PFSK-1 (cell line): ENCODE data around the gene APH1B.

Source experiments
- FOXP2 ChIP-seq: optimal IDR thresholded peaks from 2 replicates; pipeline ENCODE3; 2011; ENCODE audit warnings: borderline replicate concordance, control low read depth, inconsistent platforms; ENCODE audit not compliant: insufficient read depth; ENCODE audit errors: extremely low read length, extremely low read depth
- POLR2AphosphoS5 ChIP-seq: IDR thresholded peaks from 2 replicates; pipeline ENCODE4 v1.6.1; 2012; ENCODE audit warnings: low read depth, mild to moderate bottlenecking, control low read depth, low read length, moderate library complexity
- SIN3A ChIP-seq: IDR thresholded peaks from 2 replicates; pipeline ENCODE4 v1.6.1; 2012; ENCODE audit warnings: mild to moderate bottlenecking, low read length, moderate library complexity, borderline replicate concordance; ENCODE audit not compliant: insufficient read depth
- TAF1 ChIP-seq: IDR thresholded peaks from 2 replicates; pipeline ENCODE4 v1.6.1; 2012; ENCODE audit warnings: low read length, control low read depth, borderline replicate concordance; ENCODE audit not compliant: insufficient read depth
- TF ChIP-seq, protein P1 (sequence below), 2 experiments: IDR thresholded peaks; 2 replicates each; pipeline versions ENCODE4 v1.6.1 to v1.8.0; 2011 to 2012; ENCODE audit warnings: low read depth in 2 of 2, low read length in 2 of 2, control low read depth in 1 of 2, inconsistent platforms in 1 of 2, mild to moderate bottlenecking in 1 of 2, moderate library complexity in 1 of 2; ENCODE audit not compliant: insufficient read depth in 1 of 2

The APH1B gene

DNA sequence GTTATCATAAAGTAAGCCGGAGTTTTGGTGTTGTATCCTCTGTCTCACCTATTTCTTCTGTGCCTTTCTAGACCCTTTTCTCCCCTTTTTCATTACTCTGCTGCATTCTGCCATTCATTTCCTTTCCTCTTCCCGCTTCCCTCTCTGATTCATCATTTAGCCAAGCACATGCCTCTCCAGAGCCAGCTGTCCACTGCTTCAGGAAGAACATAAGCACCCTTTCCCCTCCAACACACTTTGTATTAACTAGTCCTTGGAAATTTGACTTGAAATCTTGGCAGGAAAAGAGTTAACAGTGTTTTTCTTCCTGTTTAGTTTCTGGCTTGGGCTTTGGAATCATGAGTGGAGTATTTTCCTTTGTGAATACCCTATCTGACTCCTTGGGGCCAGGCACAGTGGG, 9.7 kb downstream of the APH1B start:
- TF ChIP-seq FOXP2 (no peak), POLR2AphosphoS5 (no peak), TAF1 (no peak), SIN3A (no peak)
- TF ChIP-seq, protein P1, sequence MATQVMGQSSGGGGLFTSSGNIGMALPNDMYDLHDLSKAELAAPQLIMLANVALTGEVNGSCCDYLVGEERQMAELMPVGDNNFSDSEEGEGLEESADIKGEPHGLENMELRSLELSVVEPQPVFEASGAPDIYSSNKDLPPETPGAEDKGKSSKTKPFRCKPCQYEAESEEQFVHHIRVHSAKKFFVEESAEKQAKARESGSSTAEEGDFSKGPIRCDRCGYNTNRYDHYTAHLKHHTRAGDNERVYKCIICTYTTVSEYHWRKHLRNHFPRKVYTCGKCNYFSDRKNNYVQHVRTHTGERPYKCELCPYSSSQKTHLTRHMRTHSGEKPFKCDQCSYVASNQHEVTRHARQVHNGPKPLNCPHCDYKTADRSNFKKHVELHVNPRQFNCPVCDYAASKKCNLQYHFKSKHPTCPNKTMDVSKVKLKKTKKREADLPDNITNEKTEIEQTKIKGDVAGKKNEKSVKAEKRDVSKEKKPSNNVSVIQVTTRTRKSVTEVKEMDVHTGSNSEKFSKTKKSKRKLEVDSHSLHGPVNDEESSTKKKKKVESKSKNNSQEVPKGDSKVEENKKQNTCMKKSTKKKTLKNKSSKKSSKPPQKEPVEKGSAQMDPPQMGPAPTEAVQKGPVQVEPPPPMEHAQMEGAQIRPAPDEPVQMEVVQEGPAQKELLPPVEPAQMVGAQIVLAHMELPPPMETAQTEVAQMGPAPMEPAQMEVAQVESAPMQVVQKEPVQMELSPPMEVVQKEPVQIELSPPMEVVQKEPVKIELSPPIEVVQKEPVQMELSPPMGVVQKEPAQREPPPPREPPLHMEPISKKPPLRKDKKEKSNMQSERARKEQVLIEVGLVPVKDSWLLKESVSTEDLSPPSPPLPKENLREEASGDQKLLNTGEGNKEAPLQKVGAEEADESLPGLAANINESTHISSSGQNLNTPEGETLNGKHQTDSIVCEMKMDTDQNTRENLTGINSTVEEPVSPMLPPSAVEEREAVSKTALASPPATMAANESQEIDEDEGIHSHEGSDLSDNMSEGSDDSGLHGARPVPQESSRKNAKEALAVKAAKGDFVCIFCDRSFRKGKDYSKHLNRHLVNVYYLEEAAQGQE (IDR thresholded peaks at IDR 0.05; ENCODE audit: insufficient read depth in 1 of 2, low read depth in 2 of 2, low read length in 2 of 2) = no peak

DNA sequence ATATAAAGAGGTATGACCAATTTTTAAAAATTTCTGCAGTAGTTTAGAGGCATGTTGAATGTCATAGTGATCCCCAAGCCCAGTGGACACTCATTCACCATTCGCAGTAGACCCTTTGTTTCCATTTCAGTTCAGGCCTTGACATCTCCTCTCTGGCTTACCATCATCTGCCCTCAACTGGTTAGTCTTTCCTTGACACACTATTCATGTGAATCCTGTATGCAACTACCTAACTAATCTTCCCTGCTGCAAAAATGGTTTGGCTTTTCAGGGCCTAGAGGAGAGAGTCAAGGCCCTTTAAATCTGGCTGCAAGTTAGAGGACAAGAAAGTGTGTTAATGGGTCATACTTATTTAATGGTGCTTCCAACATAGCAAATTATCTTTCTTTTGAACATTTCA, 10.9 kb downstream of the APH1B start:
- no peak for TF ChIP-seq POLR2AphosphoS5
- no peak for TF ChIP-seq FOXP2
- TF ChIP-seq, protein P1 (IDR thresholded peaks at IDR 0.05; ENCODE audit: insufficient read depth in 1 of 2, low read depth in 2 of 2, low read length in 2 of 2) = no peak
- no peak for TF ChIP-seq TAF1
- no peak for TF ChIP-seq SIN3A

DNA sequence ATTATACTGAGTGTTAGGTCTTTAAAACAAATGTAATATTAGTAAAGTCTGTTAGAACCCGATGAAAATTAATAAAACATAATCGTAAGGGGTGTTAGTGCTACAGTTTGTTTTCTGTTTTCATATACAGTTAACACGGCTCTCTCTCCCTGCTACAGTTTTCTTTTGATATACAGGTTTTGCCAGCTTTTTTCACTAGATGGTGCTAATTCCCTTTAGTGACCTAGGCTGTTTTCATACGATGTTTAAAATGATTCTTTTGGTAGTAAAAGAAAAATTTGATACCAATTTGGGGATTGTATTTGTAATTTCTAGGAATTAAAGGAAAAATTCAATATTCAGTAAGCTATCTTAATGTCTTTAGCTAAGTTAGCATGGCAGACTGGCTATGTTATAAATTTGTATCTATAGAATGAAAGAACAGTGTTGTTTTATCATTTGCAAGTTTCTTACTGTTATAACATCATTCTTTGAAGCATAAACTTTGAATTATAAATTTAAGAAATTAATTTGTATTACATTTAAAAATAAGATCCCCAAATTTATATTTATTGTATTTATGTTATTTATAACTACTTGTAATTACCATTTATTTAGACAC, 11.5 kb downstream of the APH1B start:
- TF ChIP-seq, protein P1 (IDR thresholded peaks at IDR 0.05; ENCODE audit: insufficient read depth in 1 of 2, low read depth in 2 of 2, low read length in 2 of 2) = no peak
- no peak for TF ChIP-seq SIN3A
- TF ChIP-seq POLR2AphosphoS5 = no peak
- TF ChIP-seq TAF1 = no peak
- TF ChIP-seq FOXP2 = no peak

DNA sequence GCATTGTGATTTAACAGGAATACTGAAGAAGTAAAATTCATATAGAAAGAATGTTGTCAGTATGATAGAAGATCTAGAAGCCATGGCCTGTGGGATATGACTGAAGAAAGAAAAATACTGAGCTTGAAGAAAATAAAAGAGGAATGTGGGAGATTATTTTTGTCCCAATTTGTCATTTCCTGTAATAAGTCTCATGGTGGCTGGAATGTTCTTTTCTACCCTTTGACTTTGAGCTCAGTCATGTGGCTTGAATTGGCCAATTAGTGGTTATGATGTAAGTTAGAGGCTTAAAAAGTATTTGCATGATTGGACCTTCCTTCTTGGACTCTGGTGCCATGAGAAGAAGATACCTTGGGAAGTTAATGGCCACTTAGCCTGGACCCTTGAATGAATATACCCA, 14.1 kb downstream of the APH1B start:
- TF ChIP-seq, protein P1 (IDR thresholded peaks at IDR 0.05; ENCODE audit: insufficient read depth in 1 of 2, low read depth in 2 of 2, low read length in 2 of 2) = no peak
- TF ChIP-seq SIN3A (no peak), POLR2AphosphoS5 (no peak), TAF1 (no peak), FOXP2 (no peak)
